NCI-H1436 (cell line): ENCODE data around the gene AGK.
"Not testable (repeated sequence)": the region's sequence is repeated elsewhere in the genome, so short reads cannot be mapped to it uniquely, and the experiment has no call there.

Experiments used
- DNase-seq: peaks from one replicate; lab custom pipeline; 2025; lab: John Stamatoyannopoulos, UW

The AGK gene

GRCh38 chr7:141679014-141679413 lies 127.8 kb downstream of the AGK start:
- no peak for DNase-seq

- no peak for DNase-seq
Measured at GRCh38 chr7:141685285-141686023, 134.2 kb downstream of the AGK start.

GRCh38 chr7:141686074-141686473 lies 134.9 kb downstream of the AGK start:
- DNase-seq: no peak

- DNase-seq: no peak
Measured at GRCh38 chr7:141686670-141687069, 135.5 kb downstream of the AGK start.

GRCh38 chr7:141688043-141688442 lies 136.8 kb downstream of the AGK start:
- DNase-seq: no peak

GRCh38 chr7:141689072-141689825 lies 138.0 kb downstream of the AGK start:
- not testable (repeated sequence) for DNase-seq

GRCh38 chr7:141691540-141691939 lies 140.3 kb downstream of the AGK start:
- no peak for DNase-seq

- no peak for DNase-seq
Measured at GRCh38 chr7:141691961-141692360, 140.8 kb downstream of the AGK start.

- DNase-seq: no peak
Measured at GRCh38 chr7:141693082-141693481, 141.9 kb downstream of the AGK start.

- no peak for DNase-seq
Measured at GRCh38 chr7:141695803-141696289, 144.6 kb downstream of the AGK start.

GRCh38 chr7:141696348-141696747 lies 145.1 kb downstream of the AGK start:
- DNase-seq: no peak

GRCh38 chr7:141697211-141697871 lies 146.1 kb downstream of the AGK start:
- DNase-seq: no peak

GRCh38 chr7:141698247-141699015 lies 147.2 kb downstream of the AGK start:
- no peak for DNase-seq

- DNase-seq: no peak
Measured at GRCh38 chr7:141699860-141700259, 148.7 kb downstream of the AGK start.

GRCh38 chr7:141700296-141700847 lies 149.2 kb downstream of the AGK start:
- no peak for DNase-seq

- no peak for DNase-seq
Measured at GRCh38 chr7:141700848-141701371, 149.7 kb downstream of the AGK start.

GRCh38 chr7:141701489-141702046 lies 150.4 kb downstream of the AGK start:
- peak; percentile 39 for DNase-seq

- DNase-seq: peak; percentile 23
Measured at GRCh38 chr7:141702047-141702567, 150.9 kb downstream of the AGK start, which contains the start of gene DENND11. DENND11 (minus strand) TSS chr7:141702166; CDS start chr7:141702153, 13 bp downstream.

- DNase-seq: no peak
Measured at GRCh38 chr7:141702892-141703291, 151.7 kb downstream of the AGK start.

GRCh38 chr7:141704112-141704511 lies 152.9 kb downstream of the AGK start:
- DNase-seq: no peak

- no peak for DNase-seq
Measured at GRCh38 chr7:141704741-141705140, 153.5 kb downstream of the AGK start.
